Spleen (tissue), 11 donors: ENCODE results near the gene CHMP2B. TPM values are rescaled to one million over a fixed set of nuclear protein-coding genes. Genes with fewer than 3 reads are reported as not detected.

Source experiments
- DNase-seq: peaks from one replicate; pipeline ENCODE4 v3.0.0-alpha.2; 2020
- H3K27ac ChIP-seq, 8 donors: fragments of 200-600 bp; sonication (generic) in 7 of 8; 1 replicate in 4 of 8; 2 replicates in 4 of 8; pipeline versions ENCODE4 v1.5.0 to v1.8.0; 2016 to 2021; ENCODE audit warnings: inconsistent platforms in 4 of 8, mild to moderate bottlenecking in 4 of 8, moderate library complexity in 1 of 8
- H3K27me3 ChIP-seq, 7 donors: fragments of 200-600 bp; sonication (generic) in 6 of 7; replicated peaks in 1 of 7; 1 replicate in 4 of 7; 2 replicates in 3 of 7; pipeline versions ENCODE4 v1.5.0 to v1.8.0; 2016 to 2021; ENCODE audit warnings: inconsistent platforms in 3 of 7, mild to moderate bottlenecking in 1 of 7
- H3K36me3 ChIP-seq, 6 donors: fragments of 200-600 bp; sonication (generic) in 5 of 6; 1 replicate in 4 of 6; 2 replicates in 2 of 6; pipeline versions ENCODE4 v1.5.0 to v1.8.0; 2016 to 2021; ENCODE audit warnings: inconsistent platforms in 2 of 6
- H3K4me1 ChIP-seq, 6 donors: fragments of 200-600 bp; sonication (generic) in 5 of 6; 1 replicate in 3 of 6; 2 replicates in 3 of 6; pipeline versions ENCODE4 v1.5.0 to v1.8.0; 2016 to 2021; ENCODE audit warnings: inconsistent platforms in 3 of 6
- H3K4me3 ChIP-seq, 8 donors: fragments of 200-600 bp; sonication (generic) in 7 of 8; 1 replicate in 4 of 8; 2 replicates in 4 of 8; pipeline versions ENCODE4 v1.5.0 to v1.8.0; 2016 to 2021; ENCODE audit warnings: inconsistent platforms in 4 of 8, mild to moderate bottlenecking in 4 of 8, moderate library complexity in 2 of 8
- H3K9me3 ChIP-seq, 8 donors: fragments of 200-600 bp; sonication (generic) in 7 of 8; 1 replicate in 4 of 8; 2 replicates in 4 of 8; pipeline versions ENCODE4 v1.5.0 to v1.8.0; 2016 to 2021; ENCODE audit warnings: inconsistent platforms in 4 of 8
- CTCF ChIP-seq, 11 experiments: fragments of 200-600 bp in 7 of 11; fragments of 450-650 bp in 4 of 11; sonication (generic) in 4 of 11; IDR thresholded peaks in 8 of 11; conservative IDR thresholded peaks in 3 of 11; 1 replicate in 7 of 11; 2 replicates in 4 of 11; pipeline versions ENCODE4 v1.4.0 to v1.8.0; 2016 to 2021; ENCODE audit warnings: antibody characterized with exemption in 11 of 11, inconsistent platforms in 4 of 11, mild to moderate bottlenecking in 1 of 11
- POLR2A ChIP-seq, 3 donors: fragments of 450-650 bp; IDR thresholded peaks; one replicate each; pipeline ENCODE4 v1.5.1; 2017; ENCODE audit warnings: antibody characterized with exemption in 3 of 3, mild to moderate bottlenecking in 1 of 3
- POLR2AphosphoS5 ChIP-seq, 3 donors: sonication (generic); formaldehyde crosslinking; IDR thresholded peaks; one replicate each; pipeline ENCODE4 v1.5.1; 2017; ENCODE audit warnings: antibody characterized with exemption in 3 of 3
- WGBS, 5 donors: extraction: QIAGEN DNeasy Blood & Tissue Kit in 3 of 5; methylation state at CpG; one replicate each; pipeline versions ENCODE4 v1.1.5 to v1.1.7; 2013 to 2018; 5-methylcytosine and 5-hydroxymethylcytosine counted together
- intact Hi-C: fragments of 100-400 bp; cut with DNase I; formaldehyde crosslinking; loops from one replicate; pipeline ENCODE4 v1.15.0; 2023; ENCODE audit warnings: low total_unique reads
- polyA plus RNA-seq, 3 donors: library from polyadenylated mRNA; stranded (reverse); fragments of 200-250 nt; gene quantifications; one replicate each; pipeline ENCODE4 v1.2.1, GENCODE V29; 2013
- total RNA-seq, 7 donors: library from RNA; depleted of rRNA in 3 of 7; stranded (reverse); fragments of >200 nt in 3 of 7; fragmentation: NEBNext Ultra II Directional in 4 of 7; extraction: Animal tissue kit (Norgen Biotek cat#: 25700) in 4 of 7; gene quantifications; one replicate each; pipeline versions ENCODE4 v1.1.0 to v1.2.1, GENCODE V29; 2016 to 2021
- donor health status: healthy with polysubstance abuse.
- donor health status: DM: no; HTN: no; CAD: no; lungs with moderate emphysema.
- donor health status: DM: no; HTN: no; CAD: no.
- donor health status: Bipolar disorder and iron deficiency.
- donor health status: healthy.
- donor health status: DM: no; HTN: no; CAD: no.
- donor health status: DM: yes; HTN: yes; CAD: no.

Gene CHMP2B
- total and polyA plus RNA-seq, 10 donors = 14.7 to 39.2 (median 31.6) TPM

GRCh38 chr3:87201727-87202126 is 25.4 kb upstream of the CHMP2B start:
- 58 to 90% (median 70%) methylated on average over 1 of the region's 1 CpG for WGBS, 5 donors
- Histone ChIP-seq H3K4me1 (no peaks in the 10 kb centered on the region), H3K27me3 (no peaks in the 10 kb centered on the region), H3K4me3 (no peak overlapping the region), H3K9me3 (peaks cover 0 to 1% (median 0%) of the 10 kb centered on the region in 8 donors), H3K36me3 (no peaks in the 10 kb centered on the region), H3K27ac (no peak overlapping the region)
- intact Hi-C loops = no loop called here
- TF ChIP-seq POLR2AphosphoS5 (IDR thresholded peaks at IDR 0.05) (no peak), POLR2A (IDR thresholded peaks at IDR 0.05) (no peak), CTCF (IDR thresholded peaks at IDR 0.05 in 8 of 11, conservative IDR thresholded peaks at IDR 0.05 in 3 of 11) (no peak)
- DNase-seq = no peak

GRCh38 chr3:87203809-87204208 is 23.3 kb upstream of the CHMP2B start:
- intact Hi-C loops = no loop called here
- DNase-seq = no peak
- H3K4me3 ChIP-seq = no peak overlapping the region
- TF ChIP-seq POLR2A (IDR thresholded peaks at IDR 0.05) (no peak), CTCF (IDR thresholded peaks at IDR 0.05 in 8 of 11, conservative IDR thresholded peaks at IDR 0.05 in 3 of 11) (no peak), POLR2AphosphoS5 (IDR thresholded peaks at IDR 0.05) (no peak)
- H3K4me1 ChIP-seq = no peaks in the 10 kb centered on the region
- WGBS, 5 donors = 63 to 76% (median 75%) methylated on average over 1 of the region's 1 CpG
- H3K27ac ChIP-seq = no peak overlapping the region
- no peaks in the 10 kb centered on the region for H3K36me3 ChIP-seq
- no peaks in the 10 kb centered on the region for H3K27me3 ChIP-seq
- H3K9me3 ChIP-seq = no peaks in the 10 kb centered on the region

GRCh38 chr3:87206070-87206469 is 21.0 kb upstream of the CHMP2B start:
- H3K4me3 ChIP-seq = no peak overlapping the region
- H3K27ac ChIP-seq = no peak overlapping the region
- TF ChIP-seq POLR2A (IDR thresholded peaks at IDR 0.05) (no peak), CTCF (IDR thresholded peaks at IDR 0.05 in 8 of 11, conservative IDR thresholded peaks at IDR 0.05 in 3 of 11) (no peak), POLR2AphosphoS5 (IDR thresholded peaks at IDR 0.05) (no peak)
- H3K27me3 ChIP-seq = peaks cover 0 to 12% (median 0%) of the 10 kb centered on the region in 7 donors
- intact Hi-C loops = no loop called here
- no peaks in the 10 kb centered on the region for H3K4me1 ChIP-seq
- 32 to 53% (median 47%) methylated on average over 2 of the region's 2 CpGs for WGBS, 5 donors
- H3K36me3 ChIP-seq = no peaks in the 10 kb centered on the region
- DNase-seq = no peak
- no peaks in the 10 kb centered on the region for H3K9me3 ChIP-seq

GRCh38 chr3:87206635-87207034 is 20.5 kb upstream of the CHMP2B start:
- Histone ChIP-seq H3K4me1 (no peaks in the 10 kb centered on the region), H3K27me3 (peaks cover 0 to 12% (median 0%) of the 10 kb centered on the region in 7 donors), H3K9me3 (no peaks in the 10 kb centered on the region), H3K27ac (no peak overlapping the region), H3K4me3 (no peak overlapping the region), H3K36me3 (no peaks in the 10 kb centered on the region)
- intact Hi-C loops = no loop called here
- no peak for TF ChIP-seq POLR2AphosphoS5 (IDR thresholded peaks at IDR 0.05)
- TF ChIP-seq CTCF (IDR thresholded peaks at IDR 0.05 in 8 of 11, conservative IDR thresholded peaks at IDR 0.05 in 3 of 11) = no peak
- no peak for TF ChIP-seq POLR2A (IDR thresholded peaks at IDR 0.05)
- WGBS, 5 donors = 60 to 69% (median 63%) methylated on average over 1 of the region's 1 CpG
- no peak for DNase-seq
